ENCODE measurements around the gene CCDC194.
"Not testable (repeated sequence)": the region's sequence is repeated elsewhere in the genome, so short reads cannot be mapped to it uniquely, and the experiment has no call there.

Gene CCDC194

GRCh38 chr19:17379221-17379631, 14.8 kb downstream of the CCDC194 start:
- no peaks in the 10 kb centered on the region for H3K36me3 ChIP-seq (ENCODE audit: insufficient read depth, low read length)
- no peaks in the 10 kb centered on the region for H3K27me3 ChIP-seq (ENCODE audit: insufficient read depth, low read length)
- no peak overlapping the region for H3K4me3 ChIP-seq (ENCODE audit: low read length)
- no peak overlapping the region for H2AFZ ChIP-seq (ENCODE audit: low read depth, low read length)
- H3K4me1 ChIP-seq (ENCODE audit: insufficient read depth, low read length) = no peaks in the 10 kb centered on the region
- no peaks in the 10 kb centered on the region for H3K9me3 ChIP-seq (ENCODE audit: low read length)

- H2AFZ ChIP-seq (ENCODE audit: low read depth, low read length) = no peak overlapping the region
- no peaks in the 10 kb centered on the region for H3K4me1 ChIP-seq (ENCODE audit: insufficient read depth, low read length)
- no peaks in the 10 kb centered on the region for H3K9me3 ChIP-seq (ENCODE audit: low read length)
- no peaks in the 10 kb centered on the region for H3K36me3 ChIP-seq (ENCODE audit: insufficient read depth, low read length)
- H3K27me3 ChIP-seq (ENCODE audit: insufficient read depth, low read length) = no peaks in the 10 kb centered on the region
- no peak overlapping the region for H3K4me3 ChIP-seq (ENCODE audit: low read length)
Measured at GRCh38 chr19:17378271-17378670, 15.7 kb downstream of the CCDC194 start.

DNA sequence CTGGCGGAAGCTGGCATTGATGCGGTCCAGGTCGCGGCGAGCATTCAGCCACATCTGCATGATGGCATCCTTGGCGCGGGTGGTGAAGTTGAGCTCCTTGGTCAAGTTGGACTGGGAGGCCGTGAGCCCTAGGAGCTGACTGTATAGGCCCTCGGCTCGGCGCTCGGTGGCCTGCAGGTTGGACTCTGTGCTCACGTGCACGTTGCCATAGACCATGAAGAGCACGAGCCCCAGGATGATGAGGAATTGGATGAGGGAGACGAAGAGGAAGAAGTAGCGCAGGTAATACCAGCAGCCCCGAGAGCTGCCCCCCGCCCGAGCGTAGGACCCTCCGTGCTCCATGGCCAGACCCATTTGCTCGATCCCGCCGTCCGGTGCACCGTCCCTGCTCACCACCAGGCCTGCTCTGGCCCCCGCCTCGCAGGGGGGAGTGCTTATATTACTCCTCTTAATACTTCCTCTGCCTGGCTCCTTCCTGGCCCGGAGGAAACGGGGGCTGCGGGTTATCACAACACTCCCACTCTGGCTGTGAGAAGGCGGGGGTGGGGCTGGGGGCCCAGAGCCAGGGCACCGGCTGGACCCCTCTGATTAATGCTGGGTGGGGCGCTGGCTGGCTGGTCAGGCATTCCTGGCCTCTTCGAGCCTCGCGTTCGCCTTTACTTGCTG, 16.9 kb downstream of the CCDC194 start, which contains the start of gene PLVAP:
TSS of gene PLVAP (minus strand) at position 408 of the 666 bp plus-strand sequence. CDS start at position 354, 54 bp downstream.
- no peak within 1 kb of the TSS for H3K4me3 ChIP-seq (ENCODE audit: low read length)
- H3K9me3 ChIP-seq (ENCODE audit: low read length) = no peaks in the 10 kb centered on the region
- H3K36me3 ChIP-seq (ENCODE audit: insufficient read depth, low read length) = no peaks in the 10 kb centered on the region
- no peaks in the 10 kb centered on the region for H3K27me3 ChIP-seq (ENCODE audit: insufficient read depth, low read length)
- H3K4me1 ChIP-seq (ENCODE audit: insufficient read depth, low read length) = no peaks in the 10 kb centered on the region
- no peak within 1 kb of the TSS for H2AFZ ChIP-seq (ENCODE audit: low read depth, low read length)

DNA sequence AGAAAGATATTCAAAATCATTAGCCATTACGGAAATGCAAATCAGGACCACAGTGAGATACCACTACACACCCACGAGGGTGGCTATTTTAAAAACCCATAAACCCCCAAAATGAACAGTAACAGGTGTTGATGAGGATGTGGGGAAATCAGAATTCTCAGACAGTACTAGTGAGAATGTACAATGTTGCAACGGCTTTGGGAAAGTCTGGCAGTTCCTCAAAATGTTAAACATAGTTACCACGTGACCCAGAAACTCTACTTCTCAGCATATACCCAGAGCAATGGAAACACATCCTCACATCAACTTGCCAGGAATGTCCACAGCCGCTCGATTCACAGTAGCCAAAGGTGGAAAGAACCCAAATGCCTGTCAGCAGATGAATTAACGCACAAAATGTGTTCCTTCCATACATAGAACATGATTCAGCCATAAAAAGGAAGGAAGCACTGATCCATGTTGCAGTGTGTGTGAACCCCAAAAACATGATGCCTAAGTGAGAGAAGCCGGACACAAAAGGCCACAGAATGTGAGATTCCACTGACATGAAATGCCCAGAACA, 23.9 kb downstream of the CCDC194 start:
- Histone ChIP-seq H3K36me3 (ENCODE audit: insufficient read depth, low read length) (no peaks in the 10 kb centered on the region), H3K9me3 (ENCODE audit: low read length) (no peaks in the 10 kb centered on the region), H3K27me3 (ENCODE audit: insufficient read depth, low read length) (no peaks in the 10 kb centered on the region), H3K4me3 (ENCODE audit: low read length) (no peak overlapping the region), H2AFZ (ENCODE audit: low read depth, low read length) (no peak overlapping the region), H3K4me1 (ENCODE audit: insufficient read depth, low read length) (no peaks in the 10 kb centered on the region)

GRCh38 chr19:17365361-17365760, 28.6 kb downstream of the CCDC194 start:
- Histone ChIP-seq H3K9me3 (ENCODE audit: low read length) (no peaks in the 10 kb centered on the region), H3K4me1 (ENCODE audit: insufficient read depth, low read length) (no peaks in the 10 kb centered on the region), H3K27me3 (ENCODE audit: insufficient read depth, low read length) (no peaks in the 10 kb centered on the region), H3K36me3 (ENCODE audit: insufficient read depth, low read length) (no peaks in the 10 kb centered on the region), H2AFZ (ENCODE audit: low read depth, low read length) (no peak overlapping the region), H3K4me3 (ENCODE audit: low read length) (no peak overlapping the region)

GRCh38 chr19:17363852-17364605, 30.0 kb downstream of the CCDC194 start:
- H3K4me1 ChIP-seq (ENCODE audit: insufficient read depth, low read length); H3K9me3 ChIP-seq (ENCODE audit: low read length); H2AFZ ChIP-seq (ENCODE audit: low read depth, low read length): not testable (repeated sequence)

DNA sequence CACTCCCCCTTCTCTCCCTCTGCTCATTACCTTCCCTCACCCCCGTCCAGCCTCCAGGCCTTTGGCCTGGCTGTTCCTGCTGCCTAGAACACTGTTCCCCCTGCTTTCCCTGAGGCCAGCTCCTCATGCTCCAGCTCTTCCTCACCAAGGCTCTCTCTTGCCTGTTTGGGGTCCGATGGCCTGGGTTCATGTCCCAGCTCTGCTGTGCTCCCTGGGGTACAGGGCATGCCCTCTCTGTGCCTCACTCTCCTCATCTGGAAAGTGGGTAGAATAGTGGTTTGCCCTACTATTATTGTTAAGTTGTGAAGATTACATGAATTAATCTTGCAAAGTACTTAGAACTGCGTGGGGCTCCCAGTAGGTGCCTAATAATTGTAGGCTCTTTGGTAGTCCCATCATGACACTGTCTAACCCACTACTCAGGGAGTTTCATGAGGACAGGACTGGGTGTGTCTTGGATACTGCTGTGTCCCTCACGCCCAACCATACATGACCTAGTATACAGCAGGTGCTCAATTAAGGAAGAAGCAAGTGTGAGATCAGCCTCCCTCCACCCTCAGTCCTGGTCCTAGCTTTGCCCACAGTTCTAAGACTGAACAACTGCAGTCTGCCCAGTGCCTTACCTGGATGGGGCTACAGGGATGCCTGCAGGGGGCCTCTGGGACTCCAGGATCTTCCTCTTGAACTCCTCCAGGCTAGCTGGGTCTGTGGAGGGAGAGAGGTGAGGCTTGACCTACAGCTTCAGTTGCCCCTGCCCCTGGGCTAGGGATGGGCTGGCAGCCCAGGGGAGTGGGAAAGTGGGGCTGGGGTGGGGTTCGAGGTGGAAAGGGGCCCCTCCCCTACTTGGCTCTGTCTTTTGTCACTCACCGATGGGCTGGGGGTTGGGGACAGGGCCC, 33.8 kb downstream of the CCDC194 start:
- H3K4me1 ChIP-seq (ENCODE audit: insufficient read depth, low read length) = no peaks in the 10 kb centered on the region
- H2AFZ ChIP-seq (ENCODE audit: low read depth, low read length) = no peak overlapping the region
- no peaks in the 10 kb centered on the region for H3K9me3 ChIP-seq (ENCODE audit: low read length)
- no peak overlapping the region for H3K4me3 ChIP-seq (ENCODE audit: low read length)
- H3K27me3 ChIP-seq (ENCODE audit: insufficient read depth, low read length) = no peaks in the 10 kb centered on the region
- no peaks in the 10 kb centered on the region for H3K36me3 ChIP-seq (ENCODE audit: insufficient read depth, low read length)

More at GRCh38 chr19:17363852-17364605, 30.0 kb downstream of the CCDC194 start:
- H3K36me3 ChIP-seq (ENCODE audit: insufficient read depth, low read length); H3K27me3 ChIP-seq (ENCODE audit: insufficient read depth, low read length); H3K4me3 ChIP-seq (ENCODE audit: low read length): not testable (repeated sequence)

DNA sequence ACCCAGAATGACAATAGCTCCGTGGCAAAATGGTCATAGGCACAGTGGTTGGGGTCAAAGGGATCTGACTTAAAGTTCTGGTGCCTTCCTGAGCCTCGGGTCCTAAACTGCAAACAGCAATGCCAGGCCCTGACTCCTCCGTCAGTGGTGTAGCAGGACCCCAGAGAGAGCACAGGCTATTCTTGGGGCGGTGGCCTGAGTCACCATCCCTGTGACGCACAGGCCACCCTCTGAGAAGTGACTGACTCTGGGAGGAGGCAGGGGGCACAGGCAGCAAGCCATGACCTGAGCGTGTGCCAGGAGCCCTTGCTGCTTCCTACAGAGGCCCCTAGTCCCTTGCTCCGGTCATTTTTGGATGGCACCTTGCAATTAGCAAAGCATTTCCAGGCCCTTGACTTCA, 35.6 kb downstream of the CCDC194 start:
- H3K36me3 ChIP-seq (ENCODE audit: insufficient read depth, low read length) = no peaks in the 10 kb centered on the region
- no peaks in the 10 kb centered on the region for H3K27me3 ChIP-seq (ENCODE audit: insufficient read depth, low read length)
- no peaks in the 10 kb centered on the region for H3K4me1 ChIP-seq (ENCODE audit: insufficient read depth, low read length)
- no peak overlapping the region for H2AFZ ChIP-seq (ENCODE audit: low read depth, low read length)
- H3K9me3 ChIP-seq (ENCODE audit: low read length) = no peaks in the 10 kb centered on the region
- no peak overlapping the region for H3K4me3 ChIP-seq (ENCODE audit: low read length)

DNA sequence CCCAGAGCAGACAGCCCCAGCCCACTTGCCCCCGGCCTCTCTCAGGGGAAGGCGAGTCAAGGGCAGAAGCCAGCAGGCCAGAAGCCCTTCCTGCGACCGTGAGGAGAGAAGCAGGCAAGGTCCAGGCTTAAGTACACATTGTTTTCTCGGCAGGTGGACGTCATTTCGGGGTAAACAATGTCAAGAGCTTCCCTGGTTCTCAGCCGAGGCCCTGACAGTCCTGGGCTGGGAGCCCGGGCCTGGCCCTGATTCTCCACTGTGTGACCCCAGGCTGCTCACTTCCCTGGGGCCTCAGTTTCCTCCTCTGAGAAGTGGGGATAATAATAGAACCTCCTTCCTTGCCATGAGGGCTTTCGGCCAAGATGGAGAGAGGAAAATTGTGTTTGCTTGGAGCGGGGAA, 36.3 kb downstream of the CCDC194 start:
- Histone ChIP-seq H3K4me1 (ENCODE audit: insufficient read depth, low read length) (no peaks in the 10 kb centered on the region), H3K27me3 (ENCODE audit: insufficient read depth, low read length) (no peaks in the 10 kb centered on the region), H3K9me3 (ENCODE audit: low read length) (no peaks in the 10 kb centered on the region), H2AFZ (ENCODE audit: low read depth, low read length) (no peak overlapping the region), H3K36me3 (ENCODE audit: insufficient read depth, low read length) (no peaks in the 10 kb centered on the region), H3K4me3 (ENCODE audit: low read length) (no peak overlapping the region)

GRCh38 chr19:17357078-17357666, 36.8 kb downstream of the CCDC194 start:
- Histone ChIP-seq H3K9me3 (ENCODE audit: low read length) (no peaks in the 10 kb centered on the region), H3K27me3 (ENCODE audit: insufficient read depth, low read length) (no peaks in the 10 kb centered on the region), H3K4me1 (ENCODE audit: insufficient read depth, low read length) (no peaks in the 10 kb centered on the region), H2AFZ (ENCODE audit: low read depth, low read length) (no peak overlapping the region), H3K4me3 (ENCODE audit: low read length) (no peak overlapping the region), H3K36me3 (ENCODE audit: insufficient read depth, low read length) (no peaks in the 10 kb centered on the region)

GRCh38 chr19:17353386-17353785, 40.6 kb downstream of the CCDC194 start:
- H3K36me3 ChIP-seq (ENCODE audit: insufficient read depth, low read length) = no peaks in the 10 kb centered on the region
- no peaks in the 10 kb centered on the region for H3K4me1 ChIP-seq (ENCODE audit: insufficient read depth, low read length)
- H3K27me3 ChIP-seq (ENCODE audit: insufficient read depth, low read length) = no peaks in the 10 kb centered on the region
- H3K9me3 ChIP-seq (ENCODE audit: low read length) = no peaks in the 10 kb centered on the region
- no peak overlapping the region for H3K4me3 ChIP-seq (ENCODE audit: low read length)
- no peak overlapping the region for H2AFZ ChIP-seq (ENCODE audit: low read depth, low read length)

- no peak overlapping the region for H2AFZ ChIP-seq (ENCODE audit: low read depth, low read length)
- H3K4me3 ChIP-seq (ENCODE audit: low read length) = no peak overlapping the region
- no peaks in the 10 kb centered on the region for H3K4me1 ChIP-seq (ENCODE audit: insufficient read depth, low read length)
Measured at GRCh38 chr19:17352608-17353280, 41.3 kb downstream of the CCDC194 start.

More at GRCh38 chr19:17352608-17353280, 41.3 kb downstream of the CCDC194 start:
- H3K36me3 ChIP-seq (ENCODE audit: insufficient read depth, low read length) = no peaks in the 10 kb centered on the region
- no peaks in the 10 kb centered on the region for H3K27me3 ChIP-seq (ENCODE audit: insufficient read depth, low read length)
- no peaks in the 10 kb centered on the region for H3K9me3 ChIP-seq (ENCODE audit: low read length)
